WTC11 (cell line): ENCODE measurements around the gene PTPN12. TPM values are rescaled to one million over a fixed set of nuclear protein-coding genes. Genes with fewer than 3 reads are reported as not detected.
"Not testable (repeated sequence)": the region's sequence is repeated elsewhere in the genome, so short reads cannot be mapped to it uniquely, and the experiment has no call there.

Experiments
- ATAC-seq: fragments of 200-7000 bp; cut with Tn5 transposase; 2 replicates; pipeline ENCODE4 v1.10.0; 2021; ENCODE audit warnings: mild to moderate bottlenecking, moderate library complexity
- CTCF ChIA-PET: fragments of 300-600 bp; sonication (Branson Sonifier 250); formaldehyde crosslinking; loops from one replicate; lab custom pipeline; 2021; ENCODE audit warnings: antibody characterized with exemption; lab: Charles Lee
- POLR2A ChIA-PET: fragments of 350-600 bp; sonication (Branson Sonifier 250); formaldehyde crosslinking; loops from one replicate; lab custom pipeline; 2021; ENCODE audit warnings: antibody characterized with exemption; lab: Charles Lee
- DNase-seq: peaks from one replicate; pipeline ENCODE4 v3.0.0; 2021; ENCODE audit warnings: low spot score
- H3K27ac Mint-ChIP-seq: 2 replicates; pipeline ENCODE4 v1.8.0; 2021; ENCODE audit warnings: mixed read lengths
- H3K27me3 Mint-ChIP-seq: 2 replicates; pipeline ENCODE4 v1.8.0; 2021; ENCODE audit warnings: low read depth, mild to moderate bottlenecking, moderate library complexity, mixed read lengths
- H3K36me3 Mint-ChIP-seq: 2 replicates; pipeline ENCODE4 v1.8.0; 2021; ENCODE audit warnings: mixed read lengths
- H3K4me1 Mint-ChIP-seq: 2 replicates; pipeline ENCODE4 v1.8.0; 2022; ENCODE audit warnings: mixed read lengths
- H3K4me3 Mint-ChIP-seq: 2 replicates; pipeline ENCODE4 v1.8.0; 2021; ENCODE audit warnings: mild to moderate bottlenecking, moderate library complexity, mixed read lengths
- H3K9me3 Mint-ChIP-seq: 2 replicates; pipeline ENCODE4 v1.8.0; 2021; ENCODE audit warnings: mixed read lengths
- ATF1 ChIP-seq: sonication (generic); formaldehyde crosslinking; IDR thresholded peaks from 2 replicates; pipeline ENCODE4 v1.8.1; 2023; ENCODE audit warnings: mild to moderate bottlenecking, moderate library complexity, missing genetic modification reagents
- ATF6 ChIP-seq: sonication (generic); formaldehyde crosslinking; IDR thresholded peaks from 2 replicates; pipeline ENCODE4 v1.8.1; 2023; ENCODE audit warnings: mild to moderate bottlenecking, missing genetic modification reagents
- CREB1 ChIP-seq: sonication (generic); formaldehyde crosslinking; IDR thresholded peaks from 2 replicates; pipeline ENCODE4 v1.8.0; 2023; ENCODE audit warnings: mild to moderate bottlenecking, missing genetic modification reagents
- ETV6 ChIP-seq: sonication (generic); formaldehyde crosslinking; IDR thresholded peaks from 2 replicates; pipeline ENCODE4 v1.8.1; 2022; ENCODE audit warnings: mild to moderate bottlenecking, missing genetic modification reagents
- IRF1 ChIP-seq: sonication (generic); formaldehyde crosslinking; IDR thresholded peaks from 2 replicates; pipeline ENCODE4 v1.8.0; 2023; ENCODE audit warnings: missing genetic modification reagents
- MAX ChIP-seq: sonication (generic); formaldehyde crosslinking; IDR thresholded peaks from 2 replicates; pipeline ENCODE4 v1.8.0; 2022; ENCODE audit warnings: mild to moderate bottlenecking, missing genetic modification reagents
- NFE2L1 ChIP-seq: sonication (generic); formaldehyde crosslinking; IDR thresholded peaks from 2 replicates; pipeline ENCODE4 v1.8.1; 2023; ENCODE audit warnings: missing genetic modification reagents
- PRDM15 ChIP-seq: sonication (generic); formaldehyde crosslinking; IDR thresholded peaks from 2 replicates; pipeline ENCODE4 v1.8.0; 2022; ENCODE audit warnings: missing genetic modification reagents
- PRRX2 ChIP-seq: fragments of 250-450 bp; sonication (Bioruptor Pico); IDR thresholded peaks from 2 replicates; pipeline ENCODE4 v1.8.0; 2021; ENCODE audit warnings: mild to moderate bottlenecking
- RELA ChIP-seq: sonication (generic); formaldehyde crosslinking; IDR thresholded peaks from 2 replicates; pipeline ENCODE4 v1.8.1; 2022; ENCODE audit warnings: missing genetic modification reagents, mild to moderate bottlenecking, borderline replicate concordance
- SMAD4 ChIP-seq: sonication (generic); formaldehyde crosslinking; IDR thresholded peaks from 2 replicates; pipeline ENCODE4 v1.8.0; 2022; ENCODE audit warnings: mild to moderate bottlenecking, missing genetic modification reagents
- SP1 ChIP-seq: sonication (generic); formaldehyde crosslinking; conservative IDR thresholded peaks from 2 replicates; pipeline ENCODE4 v1.8.1; 2022; ENCODE audit warnings: missing genetic modification reagents
- TEAD1 ChIP-seq: sonication (generic); formaldehyde crosslinking; IDR thresholded peaks from 2 replicates; pipeline ENCODE4 v1.8.0; 2022; ENCODE audit warnings: mild to moderate bottlenecking, missing genetic modification reagents
- ZNF121 ChIP-seq: sonication (generic); formaldehyde crosslinking; IDR thresholded peaks from 2 replicates; pipeline ENCODE4 v1.8.0; 2023; ENCODE audit warnings: missing genetic modification reagents
- ZNF425 ChIP-seq: fragments of 250-450 bp; sonication (Bioruptor Pico); conservative IDR thresholded peaks from 2 replicates; pipeline ENCODE4 v1.9.0; 2021; ENCODE audit warnings: mild to moderate bottlenecking
- total RNA-seq: library from RNA; stranded (reverse); gene quantifications from 3 replicates; pipeline ENCODE4 v1.2.3, GENCODE V29; 2021

PTPN12 gene
- total RNA-seq, 1 experiment from 2014 or later = 102 TPM

GRCh38 chr7:77531038-77531437 lies 6.1 kb upstream of the PTPN12 start:
- POLR2A ChIA-PET = no interaction called here
- H3K27me3 Mint-ChIP-seq = peaks cover 4% of the 10 kb centered on the region; the same call in 1 of the 2 replicates
- no peak overlapping the region for H3K4me3 Mint-ChIP-seq
- H3K36me3 Mint-ChIP-seq = peaks cover 7% of the 10 kb centered on the region
- 0 out of 2 replicates have a peak, but pooled peaks cover 2% of the 10 kb centered on the region for H3K4me1 Mint-ChIP-seq
- no peak for ATAC-seq
- CTCF ChIA-PET = no interaction called here
- DNase-seq = no peak
- no peaks in the 10 kb centered on the region for H3K9me3 Mint-ChIP-seq
- H3K27ac Mint-ChIP-seq = no peak overlapping the region
- TF ChIP-seq ATF6 (no peak), IRF1 (CRISPR knock-in tag) (no peak), CREB1 (CRISPR knock-in tag) (no peak), MAX (no peak), ZNF121 (CRISPR knock-in tag) (no peak), PRDM15 (CRISPR knock-in tag) (no peak)
- TF ChIP-seq, all 79 proteins: peak for 0

- no peak for DNase-seq
- no peak for ATAC-seq
- Mint-ChIP-seq H3K36me3 (peaks cover 7% of the 10 kb centered on the region), H3K4me1 (0 out of 2 replicates have a peak, but pooled peaks cover 2% of the 10 kb centered on the region)
- no peak for TF ChIP-seq ZNF425
- no peak for TF ChIP-seq SMAD4 (CRISPR knock-in tag)
- TF ChIP-seq PRRX2 (CRISPR knock-in tag) = no peak
- TF ChIP-seq ATF1 (CRISPR knock-in tag) = no peak
- TF ChIP-seq SP1 = no peak
- TF ChIP-seq ETV6 = no peak
- TF ChIP-seq NFE2L1 (CRISPR knock-in tag) = no peak
- no peak for TF ChIP-seq RELA (CRISPR knock-in tag)
- no peak for TF ChIP-seq ATF6
- no peak for TF ChIP-seq TEAD1 (CRISPR knock-in tag)
- TF ChIP-seq, all 79 proteins: peak for 0
- ChIA-PET POLR2A (no interaction called here), CTCF (no interaction called here)
- Mint-ChIP-seq H3K9me3 (no peaks in the 10 kb centered on the region), H3K27ac (no peak overlapping the region), H3K4me3 (no peak overlapping the region), H3K27me3 (peaks cover 4% of the 10 kb centered on the region; the same call in 1 of the 2 replicates)
Observed at GRCh38 chr7:77532247-77532646, 4.8 kb upstream of the PTPN12 start.

- H3K27ac Mint-ChIP-seq, H3K27me3 Mint-ChIP-seq, CTCF ChIA-PET, POLR2A ChIA-PET, H3K4me3 Mint-ChIP-seq, H3K4me1 Mint-ChIP-seq, DNase-seq, ATAC-seq, H3K9me3 Mint-ChIP-seq, H3K36me3 Mint-ChIP-seq: not testable (repeated sequence)
Observed at GRCh38 chr7:77532732-77533131, 4.4 kb upstream of the PTPN12 start.

- ATAC-seq, H3K9me3 Mint-ChIP-seq, CTCF ChIA-PET, DNase-seq, H3K27ac Mint-ChIP-seq, H3K27me3 Mint-ChIP-seq, POLR2A ChIA-PET, H3K4me1 Mint-ChIP-seq, H3K36me3 Mint-ChIP-seq, H3K4me3 Mint-ChIP-seq: not testable (repeated sequence)
Observed at GRCh38 chr7:77534046-77534445, 3.0 kb upstream of the PTPN12 start.
